SK-N-SH (cell line): Measurements from ENCODE around the gene ATP8A2.

Experiments used
- EP300 ChIP-seq, 2 experiments: IDR thresholded peaks; 2 replicates each; pipeline versions ENCODE4 v1.4.0 to v1.6.1; 2012; ENCODE audit warnings: borderline replicate concordance in 1 of 2, low read depth in 1 of 2, low read length in 1 of 2
- TF ChIP-seq, protein P1 (sequence below): fragments of 200-600 bp; sonication (generic); IDR thresholded peaks from 2 replicates; pipeline ENCODE4 v1.6.1; 2017; ENCODE audit warnings: antibody characterized with exemption, mild to moderate bottlenecking, moderate library complexity

DNA sequence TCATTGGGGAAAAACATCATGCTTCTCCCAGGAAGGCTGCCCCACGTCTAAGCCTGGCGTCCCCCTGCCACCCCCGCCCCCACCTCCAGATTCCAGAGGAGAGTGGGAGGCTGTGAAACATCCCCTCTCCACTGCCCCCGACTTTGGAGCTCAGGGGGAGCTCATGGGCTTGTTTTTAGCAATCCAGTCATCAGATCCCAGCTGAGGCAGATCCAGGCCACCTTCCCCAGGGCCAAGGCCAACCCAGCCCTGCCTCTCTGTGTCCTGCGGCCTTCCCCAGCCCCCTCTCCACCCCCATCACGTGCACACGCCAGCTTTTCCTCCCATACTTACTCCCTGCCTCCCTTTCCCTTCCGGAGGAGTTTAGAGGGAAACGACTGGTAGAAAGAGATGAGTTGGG lies 641.2 kb downstream of the ATP8A2 start:
- TF ChIP-seq EP300 (IDR thresholded peaks at IDR 0.05; ENCODE audit: borderline replicate concordance in 1 of 2, low read depth in 1 of 2, low read length in 1 of 2) = no peak
- TF ChIP-seq, protein P1, sequence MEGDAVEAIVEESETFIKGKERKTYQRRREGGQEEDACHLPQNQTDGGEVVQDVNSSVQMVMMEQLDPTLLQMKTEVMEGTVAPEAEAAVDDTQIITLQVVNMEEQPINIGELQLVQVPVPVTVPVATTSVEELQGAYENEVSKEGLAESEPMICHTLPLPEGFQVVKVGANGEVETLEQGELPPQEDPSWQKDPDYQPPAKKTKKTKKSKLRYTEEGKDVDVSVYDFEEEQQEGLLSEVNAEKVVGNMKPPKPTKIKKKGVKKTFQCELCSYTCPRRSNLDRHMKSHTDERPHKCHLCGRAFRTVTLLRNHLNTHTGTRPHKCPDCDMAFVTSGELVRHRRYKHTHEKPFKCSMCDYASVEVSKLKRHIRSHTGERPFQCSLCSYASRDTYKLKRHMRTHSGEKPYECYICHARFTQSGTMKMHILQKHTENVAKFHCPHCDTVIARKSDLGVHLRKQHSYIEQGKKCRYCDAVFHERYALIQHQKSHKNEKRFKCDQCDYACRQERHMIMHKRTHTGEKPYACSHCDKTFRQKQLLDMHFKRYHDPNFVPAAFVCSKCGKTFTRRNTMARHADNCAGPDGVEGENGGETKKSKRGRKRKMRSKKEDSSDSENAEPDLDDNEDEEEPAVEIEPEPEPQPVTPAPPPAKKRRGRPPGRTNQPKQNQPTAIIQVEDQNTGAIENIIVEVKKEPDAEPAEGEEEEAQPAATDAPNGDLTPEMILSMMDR = no peak
